Posterior vena cava (tissue), 2 donors: ENCODE data around the gene LYZL4. TPM values are rescaled to one million over a fixed set of nuclear protein-coding genes. Genes with fewer than 3 reads are reported as not detected.
A peak's percentile ranks its signal among the peaks of the same experiment; 100 is the strongest.

Source experiments
- DNase-seq: peaks from one replicate; pipeline ENCODE4 v3.0.0-alpha.2; 2020; ENCODE audit warnings: low spot score
- intact Hi-C, 2 donors: fragments of 100-400 bp; cut with DNase I; formaldehyde crosslinking; loops; one replicate each; pipeline versions ENCODE4 v1.14.1 to v1.14.2; 2022 to 2023
- long read RNA-seq, 2 donors: library from polyadenylated mRNA; unstranded; transcript quantifications; one replicate each; pipeline ENCODE4 v2.0.0, GENCODE V29; 2020 to 2021
- total RNA-seq, 2 donors: library from RNA; stranded (reverse); fragmentation: NEBNext Ultra II Directional; extraction: Animal tissue kit (Norgen Biotek cat#: 25700); gene quantifications; one replicate each; pipeline ENCODE4 v1.2.1, GENCODE V29; 2021
- donor health status: DM: yes; HTN: yes; CAD: no.
- donor health status: DM: yes; HTN: yes; CAD: no.

Gene LYZL4, protein sequence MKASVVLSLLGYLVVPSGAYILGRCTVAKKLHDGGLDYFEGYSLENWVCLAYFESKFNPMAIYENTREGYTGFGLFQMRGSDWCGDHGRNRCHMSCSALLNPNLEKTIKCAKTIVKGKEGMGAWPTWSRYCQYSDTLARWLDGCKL
- not detected for total RNA-seq
- long read RNA-seq, donor 1 = 0 reads
- long read RNA-seq, donor 2 = 0 reads

DNA sequence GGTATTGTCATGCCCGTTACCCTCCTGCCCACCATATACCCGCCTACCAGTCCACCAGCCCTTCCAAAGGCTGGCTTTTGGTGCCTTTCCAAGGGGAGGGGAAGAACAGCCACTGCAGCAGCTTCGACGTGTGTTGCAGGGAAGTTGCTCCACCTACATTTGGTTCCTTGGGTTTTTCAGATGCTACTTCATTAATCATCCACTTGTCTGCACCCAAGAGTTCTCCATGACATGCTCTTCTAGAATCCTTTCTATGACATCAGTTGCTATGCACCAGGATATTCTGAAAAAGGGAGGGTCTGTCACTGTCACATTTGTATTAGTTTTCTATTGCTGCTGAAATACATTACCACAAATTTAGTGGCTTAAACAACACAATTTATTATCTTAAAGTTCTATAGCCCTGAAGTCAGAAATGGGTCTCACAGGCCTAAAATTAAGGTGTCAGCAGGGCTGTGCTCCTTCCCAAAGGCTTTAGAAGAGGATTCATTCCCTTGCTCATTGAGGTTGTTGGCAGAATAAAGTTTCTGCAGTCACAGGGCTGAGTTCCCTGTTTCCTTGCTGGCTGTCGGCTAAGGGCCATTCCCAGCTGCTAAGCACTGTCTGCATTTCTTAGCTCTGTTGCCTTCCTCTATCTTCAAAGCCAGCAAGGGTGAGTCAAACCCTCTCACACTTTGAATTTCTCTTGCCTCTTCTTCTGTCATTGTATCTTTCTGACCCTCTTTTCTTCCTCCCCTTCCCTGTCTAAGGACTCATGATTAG lies at the start of gene LYZL4:
LYZL4 (minus strand) TSS at position 241 of the 762 bp plus-strand sequence. CDS start 3,359 bp downstream, outside the sequence.
- intact Hi-C loops = no loop called here

DNA sequence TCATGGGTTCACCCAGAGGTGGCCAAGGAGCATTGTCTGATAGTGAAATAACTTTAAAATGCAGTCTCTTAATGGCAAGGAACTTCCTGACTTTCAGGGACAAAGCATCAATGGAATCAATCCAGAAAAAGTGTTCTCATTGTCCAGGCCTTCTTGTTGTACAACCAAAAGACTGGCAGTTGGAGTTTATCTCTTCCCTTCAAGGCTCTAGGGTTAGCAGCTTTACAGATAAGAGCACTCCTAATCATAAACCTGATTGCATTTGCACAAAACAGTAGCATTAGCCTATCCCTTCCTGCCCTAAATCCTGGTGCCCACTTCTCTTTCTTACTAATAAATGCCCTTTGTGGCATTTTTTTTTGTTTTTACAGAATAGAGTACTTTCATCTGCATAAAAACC lies 48.7 kb upstream of the LYZL4 start:
- intact Hi-C loops = no loop called here
- DNase-seq = no peak

More for the DNA sequence above, at the start of gene LYZL4:
- DNase-seq = no peak

DNA sequence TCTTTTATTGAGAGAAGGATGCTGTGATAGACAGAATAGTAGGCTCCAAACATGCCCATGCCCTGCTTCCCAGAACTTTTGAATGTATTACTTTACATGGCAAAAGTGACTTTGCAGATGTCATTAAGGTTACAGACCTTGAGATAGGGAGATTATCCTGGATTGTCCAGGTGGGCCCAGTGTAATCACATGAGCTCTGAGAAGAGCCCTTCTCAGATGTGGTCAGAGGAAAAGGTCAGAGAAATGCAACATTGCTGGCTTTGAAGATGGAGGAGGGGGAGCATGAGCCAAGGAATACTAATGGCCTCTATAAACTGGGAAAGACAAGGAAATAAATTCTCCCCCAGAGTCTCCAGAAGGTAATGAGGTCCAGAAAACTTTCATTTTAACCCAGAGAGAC lies 45.8 kb upstream of the LYZL4 start:
- intact Hi-C loops = no loop called here
- no peak for DNase-seq

DNA sequence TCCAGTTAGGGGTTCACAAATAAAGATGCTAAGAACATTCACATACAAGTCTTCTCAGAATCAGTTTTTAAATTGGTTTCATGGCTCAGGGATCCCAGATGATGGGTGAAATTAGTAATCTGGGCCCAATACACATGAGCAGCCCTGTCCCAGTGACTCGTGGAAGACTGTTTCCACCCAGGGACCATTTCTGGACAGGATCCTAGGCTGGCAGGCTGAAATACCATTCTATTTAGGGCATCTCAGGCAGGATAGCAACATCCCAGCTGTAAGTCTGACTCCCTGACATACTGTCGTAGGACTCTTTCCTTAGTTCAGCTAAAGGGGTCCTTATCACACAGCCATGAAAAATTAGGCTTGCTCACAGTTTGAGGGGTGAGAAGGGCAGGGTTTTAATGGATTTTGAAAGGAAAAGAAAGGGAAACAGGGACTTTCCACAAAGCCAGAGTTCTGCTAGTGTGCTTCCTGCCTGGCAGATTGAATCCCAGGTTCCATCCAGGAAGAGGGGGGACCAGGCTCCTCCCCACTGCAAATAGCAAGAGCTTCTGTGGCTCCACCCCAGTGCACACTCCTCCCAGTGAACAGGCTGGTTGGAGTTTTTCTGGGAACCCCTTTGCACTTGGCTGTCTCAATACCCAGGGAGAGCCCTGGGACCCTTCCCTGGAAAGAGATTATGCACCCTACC lies 41.3 kb upstream of the LYZL4 start:
- intact Hi-C loops = no loop called here
- no peak for DNase-seq

DNA sequence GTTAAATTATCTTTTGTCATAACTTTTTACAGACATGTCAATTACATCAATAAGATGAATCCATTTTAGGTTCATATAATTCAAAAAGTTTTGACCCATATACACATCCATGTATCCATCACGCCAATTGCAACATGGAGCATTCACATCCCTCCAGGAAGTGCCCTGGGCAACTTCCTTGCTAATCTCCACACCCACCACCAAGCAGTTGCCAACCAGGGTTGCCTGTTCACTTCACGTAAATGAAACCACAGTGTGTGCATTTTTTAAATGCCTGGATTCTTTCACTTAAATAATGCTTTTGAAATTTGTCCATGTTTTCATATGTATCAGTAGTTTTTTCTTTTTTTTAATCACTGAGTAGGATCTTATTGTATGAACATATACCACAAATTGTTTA lies 40.7 kb upstream of the LYZL4 start:
- no peak for DNase-seq
- intact Hi-C loops = no loop called here

DNA sequence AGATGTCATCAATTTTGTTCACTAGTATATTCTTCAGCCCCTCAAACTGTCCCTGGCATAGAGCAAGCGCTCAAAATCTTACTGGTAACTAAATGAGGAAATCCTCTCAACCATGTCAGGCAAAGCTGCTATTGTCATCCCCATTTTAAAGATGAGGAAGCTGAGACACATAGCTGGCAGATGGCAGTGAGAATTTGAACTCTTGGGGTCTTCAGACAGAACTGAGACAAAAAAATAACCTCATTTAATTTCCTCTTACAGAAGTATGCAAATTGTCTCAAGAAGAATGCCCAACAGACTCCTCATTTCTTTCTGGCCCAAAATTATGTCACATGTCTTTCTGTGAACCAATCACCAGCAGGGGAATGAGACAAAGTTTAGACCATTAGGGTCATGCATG lies 40.2 kb upstream of the LYZL4 start:
- intact Hi-C loops = no loop called here
- DNase-seq = no peak

DNA sequence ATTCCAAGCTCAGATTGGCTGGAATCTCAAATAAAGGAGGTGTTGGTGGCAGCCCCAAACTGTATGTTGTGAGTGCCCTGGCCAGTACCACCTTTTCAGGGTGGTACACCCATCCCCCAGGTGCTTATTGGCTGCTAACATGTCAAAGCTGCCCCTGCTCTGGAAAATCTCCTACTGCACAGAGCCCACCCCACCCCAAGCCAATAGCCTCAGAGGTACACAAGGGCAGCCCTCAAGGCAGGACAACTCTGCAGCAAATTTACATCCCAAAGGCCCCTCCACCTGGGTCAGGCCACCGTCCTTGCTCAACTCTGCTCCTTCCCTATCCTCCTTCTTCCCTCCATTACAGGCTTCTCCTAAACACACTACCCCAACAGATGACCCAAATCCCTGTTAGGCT lies 37.1 kb upstream of the LYZL4 start:
- intact Hi-C loops = loop anchor here in 1 of 2 donors (5.0 kb wide), 1 partner anchor 200 kb away; no protein-coding TSS in a partner anchor
- DNase-seq = no peak

DNA sequence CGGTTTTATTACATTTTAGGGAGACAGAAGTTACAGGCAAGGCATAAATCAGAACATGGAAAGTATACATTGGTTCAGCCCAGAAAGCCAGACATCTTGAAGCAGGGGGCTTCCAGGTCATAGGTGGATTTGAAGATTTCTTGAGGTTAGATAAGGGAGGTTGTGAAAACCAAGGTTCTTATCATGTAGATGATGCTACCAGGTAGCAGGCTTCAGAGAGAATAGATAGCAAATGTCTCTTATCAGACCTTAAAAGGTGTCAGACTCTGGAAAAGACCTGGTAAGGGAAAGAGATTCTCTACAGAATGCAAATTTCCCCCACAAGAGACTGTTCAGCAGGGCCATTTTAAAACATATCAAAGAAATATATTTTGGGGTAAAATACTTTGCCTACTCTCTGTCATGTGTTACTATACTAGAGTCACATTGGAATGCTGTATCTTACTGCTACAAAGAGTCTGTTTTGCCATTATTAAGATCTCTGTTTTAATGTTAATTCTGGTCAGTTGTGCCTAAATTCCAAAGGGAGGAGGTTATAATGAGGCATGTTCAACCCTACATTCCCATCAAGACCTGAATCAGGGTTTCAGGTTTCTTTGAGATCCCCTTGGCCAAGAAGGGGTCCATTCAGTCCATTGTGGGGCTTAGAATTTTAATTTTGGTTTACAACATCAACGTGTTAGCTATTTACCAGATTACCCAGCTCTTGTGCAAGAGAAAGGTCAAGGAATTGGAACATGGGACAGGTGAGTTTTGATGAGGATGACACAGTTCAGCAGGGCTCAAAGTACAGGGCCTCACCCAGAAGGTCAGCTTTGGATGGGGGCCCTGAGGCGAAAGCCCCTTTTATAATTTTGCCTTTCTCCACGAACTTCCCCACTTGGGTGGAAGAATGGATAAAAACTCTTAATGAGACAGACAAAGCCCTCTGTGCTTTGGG lies 36.0 kb upstream of the LYZL4 start:
- intact Hi-C loops = loop anchor here in 1 of 2 donors (5.0 kb wide), 1 partner anchor 199 kb away; no protein-coding TSS in a partner anchor

DNA sequence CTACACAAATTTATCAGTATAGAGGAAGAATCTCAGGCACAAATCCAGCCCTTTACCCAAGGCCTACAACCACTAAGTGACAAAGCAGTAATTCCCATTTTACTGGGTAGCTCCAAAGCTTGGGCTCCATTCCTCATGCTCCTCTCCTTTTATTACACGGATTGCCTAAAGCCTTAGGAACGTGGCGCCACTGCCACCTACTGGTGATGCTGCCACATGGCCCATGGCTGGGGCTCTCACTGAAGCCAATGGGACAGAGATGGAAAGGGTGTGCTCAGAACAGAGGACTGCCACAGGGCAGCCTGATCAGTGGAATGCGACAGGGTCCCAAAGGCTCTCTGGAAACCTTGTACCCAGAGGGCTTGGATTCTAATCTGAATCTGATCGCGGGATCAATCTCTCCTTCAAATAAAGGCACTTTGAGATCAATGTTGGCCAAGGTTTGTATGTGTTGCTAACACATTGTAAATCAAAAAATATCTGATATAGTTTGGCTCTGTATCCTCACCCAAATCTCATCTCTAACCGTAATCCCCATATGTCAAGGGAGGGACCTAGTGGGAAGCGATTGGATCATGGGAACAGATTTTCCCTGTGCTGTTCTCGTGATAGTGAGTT lies 33.5 kb upstream of the LYZL4 start:
- intact Hi-C loops = loop anchor here in 1 of 2 donors (5.0 kb wide), 2 partner anchors 197 to 212 kb away; no protein-coding TSS in a partner anchor

More for the DNA sequence above, 36.0 kb upstream of the LYZL4 start:
- no peak for DNase-seq

DNA sequence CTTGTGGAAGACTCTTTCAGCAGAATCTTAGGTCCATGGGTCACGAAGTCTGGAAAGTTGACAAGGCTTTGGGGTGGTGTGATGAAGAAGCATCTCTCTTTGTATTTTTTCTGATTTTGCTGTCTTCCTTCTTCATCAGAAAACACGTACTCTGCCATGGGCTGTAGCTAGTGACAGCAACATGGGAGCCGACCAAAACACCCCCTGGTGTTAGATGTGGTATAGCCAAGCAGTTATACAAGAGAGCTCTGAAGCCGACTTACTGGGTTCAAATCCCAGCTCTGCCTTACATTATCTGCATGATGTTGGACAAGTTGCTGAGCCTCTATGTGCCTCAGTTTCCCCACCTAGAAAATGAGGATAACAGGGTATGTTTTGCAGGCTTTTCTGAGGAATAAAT lies 32.9 kb upstream of the LYZL4 start:
- DNase-seq = no peak
- intact Hi-C loops = loop anchor here in 1 of 2 donors (5.0 kb wide), 2 partner anchors 196 to 211 kb away; no protein-coding TSS in a partner anchor

More for the DNA sequence above, 33.5 kb upstream of the LYZL4 start:
- DNase-seq = peak; percentile 94

DNA sequence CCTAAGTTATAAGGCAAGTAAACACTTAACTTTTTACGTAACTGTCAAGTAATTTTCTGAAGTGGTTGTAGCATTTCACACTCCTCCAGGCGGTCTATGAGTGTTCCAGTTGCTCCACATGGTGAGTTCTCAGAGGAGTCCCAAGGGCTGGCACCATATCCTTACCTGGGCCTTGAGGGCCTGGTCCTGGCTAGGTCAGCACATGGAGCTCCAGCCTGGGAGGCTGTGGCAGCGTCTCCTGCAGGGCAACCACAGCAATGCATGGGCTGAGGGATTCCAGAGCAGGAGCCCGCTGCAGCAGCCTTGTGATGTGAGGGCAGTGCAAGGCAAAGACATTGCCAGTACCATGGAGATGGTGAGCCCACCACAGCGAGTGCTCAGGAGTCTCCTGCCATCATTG lies 32.2 kb upstream of the LYZL4 start:
- DNase-seq = no peak
- intact Hi-C loops = loop anchor here in 1 of 2 donors (5.0 kb wide), 2 partner anchors 195 to 210 kb away; no protein-coding TSS in a partner anchor

DNA sequence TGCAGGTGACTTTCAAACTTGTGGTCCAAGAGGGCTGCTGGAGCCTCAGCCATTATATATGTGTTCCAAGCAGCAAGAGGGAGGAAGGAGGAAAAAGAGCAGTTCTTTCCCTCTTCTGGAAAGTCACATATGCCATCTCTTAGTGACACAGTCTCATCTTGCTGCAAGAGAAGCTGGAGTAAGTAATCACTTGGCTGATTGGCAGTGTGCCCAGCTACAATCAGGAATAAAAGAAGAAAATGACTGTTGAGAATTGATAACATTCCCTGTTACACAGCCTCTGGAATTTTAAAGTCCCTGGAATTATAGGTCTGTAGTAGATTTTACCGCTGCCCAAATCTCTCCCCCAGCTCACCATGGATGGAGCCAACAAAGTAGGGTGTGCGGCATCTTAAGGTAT lies 31.4 kb upstream of the LYZL4 start:
- intact Hi-C loops = loop anchor here in 1 of 2 donors (5.0 kb wide), 2 partner anchors 194 to 209 kb away; no protein-coding TSS in a partner anchor
- DNase-seq = no peak

DNA sequence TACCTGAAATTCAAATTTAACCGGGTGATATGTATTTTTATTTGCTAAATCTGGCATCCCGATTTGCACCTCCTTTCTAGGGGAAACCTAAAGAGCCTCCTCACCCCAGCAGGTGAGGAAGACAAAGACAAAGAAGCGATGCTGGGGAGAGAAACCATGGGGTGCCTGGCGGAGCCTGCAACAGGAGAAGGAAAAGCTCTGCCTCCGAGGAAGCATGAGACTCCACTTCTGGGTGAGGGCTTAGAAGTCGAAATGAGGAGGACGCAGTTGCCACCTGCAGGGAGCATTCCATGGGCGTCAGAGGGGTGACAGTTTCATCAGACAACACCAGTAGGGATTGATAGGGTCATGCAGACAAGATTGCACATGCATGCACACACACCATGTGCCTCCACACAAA lies 30.5 kb upstream of the LYZL4 start:
- no peak for DNase-seq
- intact Hi-C loops = loop anchor here in 1 of 2 donors (5.0 kb wide), 2 partner anchors 194 to 209 kb away; no protein-coding TSS in a partner anchor

DNA sequence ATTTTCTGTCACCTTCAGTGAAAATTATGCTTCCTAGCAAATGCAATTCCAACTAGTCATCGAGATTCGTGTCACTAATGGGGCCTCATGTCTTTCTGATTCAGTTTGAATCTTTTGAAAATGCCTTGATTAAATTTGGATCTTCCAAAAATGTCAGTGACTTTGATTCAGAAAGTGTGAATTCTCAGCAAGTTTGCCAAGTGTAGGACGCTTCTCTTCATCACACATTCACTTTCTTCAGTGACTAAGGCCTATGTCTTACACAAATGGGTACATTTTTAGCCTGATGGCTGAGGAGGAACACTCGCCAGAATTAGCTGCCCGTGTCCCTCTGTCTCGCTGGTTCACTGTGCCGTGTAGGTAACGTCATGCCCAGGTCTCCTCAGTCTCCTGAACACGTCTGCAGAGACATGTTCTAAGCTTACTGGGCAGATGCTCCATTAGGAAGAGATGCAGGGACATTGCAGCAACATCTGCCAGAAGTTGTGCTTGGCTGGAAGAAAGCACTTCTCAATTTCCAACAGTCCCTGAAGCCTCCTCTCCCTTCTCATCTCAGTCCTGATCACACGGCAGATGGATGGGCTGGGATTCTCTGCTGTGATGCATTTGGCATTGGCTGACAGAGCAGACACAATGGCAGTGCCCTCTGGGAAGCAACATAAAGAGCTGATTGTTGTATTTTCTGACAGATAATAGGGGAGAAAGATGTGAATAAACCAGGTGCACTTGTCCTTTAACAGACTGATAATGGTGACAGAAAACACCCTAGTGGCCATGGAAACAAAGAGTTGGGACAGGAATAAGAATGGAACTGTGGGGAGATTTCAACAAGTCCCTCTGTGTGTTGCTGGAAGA lies 29.1 kb upstream of the LYZL4 start:
- intact Hi-C loops = loop anchor here in 1 of 2 donors (5.0 kb wide), 2 partner anchors 192 to 207 kb away; no protein-coding TSS in a partner anchor
- DNase-seq = no peak

DNA sequence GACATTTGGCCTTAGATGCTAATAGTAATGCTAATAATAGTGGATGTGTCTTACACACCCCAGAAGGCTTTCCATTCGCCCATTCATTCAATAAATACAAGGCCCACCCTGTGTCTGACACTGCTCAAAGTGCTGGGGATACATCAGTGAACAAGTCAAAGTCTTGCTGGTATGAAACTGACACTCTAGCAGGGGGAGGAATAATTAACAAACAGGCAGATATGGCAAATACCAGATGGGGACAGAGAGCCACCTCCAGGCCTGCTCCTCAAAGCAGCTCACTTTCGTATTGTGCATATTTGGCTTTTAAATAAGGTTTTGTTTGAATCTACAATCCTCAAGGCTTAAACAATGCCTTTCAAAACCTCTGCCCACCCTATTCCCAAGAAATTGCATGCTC lies 28.3 kb upstream of the LYZL4 start:
- intact Hi-C loops = no loop called here
- no peak for DNase-seq

DNA sequence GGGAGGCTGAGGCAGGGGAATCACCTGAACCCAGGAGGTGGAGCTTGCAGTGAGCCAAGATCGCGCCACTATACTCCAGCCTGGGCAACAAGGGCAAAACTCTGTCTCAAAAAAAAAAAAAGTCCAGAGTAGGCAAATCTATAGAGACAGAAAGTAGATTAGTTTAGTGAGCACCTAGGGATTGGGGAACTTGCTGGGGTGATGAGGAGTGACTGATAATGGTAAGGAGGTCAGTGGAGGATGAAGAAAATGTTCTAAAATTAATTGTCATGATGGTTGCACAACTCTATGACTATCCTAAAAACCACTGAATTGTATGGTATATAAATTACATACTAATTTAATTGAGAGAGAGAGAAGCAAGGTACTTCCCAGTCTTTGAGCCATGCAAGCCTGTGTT lies 27.8 kb upstream of the LYZL4 start:
- no peak for DNase-seq
- intact Hi-C loops = no loop called here

DNA sequence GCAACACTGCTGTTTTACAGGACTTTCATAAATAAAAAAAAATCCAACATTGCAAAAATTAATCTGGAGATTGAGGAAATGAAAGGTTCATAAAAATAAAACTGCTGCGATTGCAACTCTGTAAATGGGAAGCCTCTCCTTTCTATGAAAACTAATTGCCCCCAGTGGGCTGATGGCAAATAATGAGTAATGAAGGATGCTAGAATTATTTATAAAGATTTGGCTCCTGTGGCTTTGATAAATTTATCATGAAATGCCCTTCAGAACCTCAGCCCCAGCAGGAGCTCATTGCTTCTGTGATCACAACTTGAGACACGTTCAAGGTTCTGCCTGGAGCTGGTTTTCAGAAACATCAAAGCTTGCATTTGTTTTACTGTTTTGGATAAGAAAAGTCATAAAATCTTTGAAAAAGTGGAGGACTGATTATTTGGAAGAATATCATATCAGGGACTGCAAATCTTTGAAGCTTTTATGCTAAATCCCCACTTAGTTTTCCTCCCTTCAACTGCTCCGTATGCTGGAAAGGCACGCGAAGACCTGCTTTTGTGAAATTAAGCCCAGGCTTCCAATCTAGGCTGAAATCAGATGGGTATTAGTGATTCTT lies 24.5 kb upstream of the LYZL4 start:
- DNase-seq = no peak
- intact Hi-C loops = no loop called here
